Astrocyte of the hippocampus (primary cell): ENCODE results near the gene CEP104.

Experiments used
- DNase-seq: peaks from one replicate; pipeline ENCODE4 v3.0.0; 2011; ENCODE audit warnings: low read depth, low spot score

CEP104 gene

GRCh38 chr1:3762873-3763228 is 94.2 kb downstream of the CEP104 start:
- DNase-seq = no peak

- DNase-seq = no peak
Measured at GRCh38 chr1:3762151-3762872, 94.7 kb downstream of the CEP104 start.
